Measurements from ENCODE around the gene MINDY1.

MINDY1 gene

GRCh38 chr1:150965605-150966004 is 41.1 kb downstream of the MINDY1 start:
- H3K4me3 ChIP-seq (ENCODE audit: low read depth, low read length): no peak overlapping the region
- no peak for TF ChIP-seq CTCF (IDR thresholded peaks at IDR 0.05; ENCODE audit: borderline replicate concordance, insufficient read depth, low read depth, low read length)

- no peak for TF ChIP-seq CTCF (IDR thresholded peaks at IDR 0.05; ENCODE audit: borderline replicate concordance, insufficient read depth, low read depth, low read length)
- no peak overlapping the region for H3K4me3 ChIP-seq (ENCODE audit: low read depth, low read length)
Observed at GRCh38 chr1:150964164-150964489, 42.6 kb downstream of the MINDY1 start.

- no peak overlapping the region for H3K4me3 ChIP-seq (ENCODE audit: low read depth, low read length)
- TF ChIP-seq CTCF (IDR thresholded peaks at IDR 0.05; ENCODE audit: borderline replicate concordance, insufficient read depth, low read depth, low read length): no peak
Observed at GRCh38 chr1:150963321-150964163, 43.2 kb downstream of the MINDY1 start.

- TF ChIP-seq CTCF (IDR thresholded peaks at IDR 0.05; ENCODE audit: borderline replicate concordance, insufficient read depth, low read depth, low read length): no peak
- no peak overlapping the region for H3K4me3 ChIP-seq (ENCODE audit: low read depth, low read length)
Observed at GRCh38 chr1:150961756-150962155, 44.9 kb downstream of the MINDY1 start.

GRCh38 chr1:150960646-150961045 is 46.1 kb downstream of the MINDY1 start:
- TF ChIP-seq CTCF (IDR thresholded peaks at IDR 0.05; ENCODE audit: borderline replicate concordance, insufficient read depth, low read depth, low read length): no peak
- no peak overlapping the region for H3K4me3 ChIP-seq (ENCODE audit: low read depth, low read length)

GRCh38 chr1:150957666-150958065 is 49.0 kb downstream of the MINDY1 start:
- no peak for TF ChIP-seq CTCF (IDR thresholded peaks at IDR 0.05; ENCODE audit: borderline replicate concordance, insufficient read depth, low read depth, low read length)
- H3K4me3 ChIP-seq (ENCODE audit: low read depth, low read length): no peak overlapping the region

GRCh38 chr1:150955280-150955679 is 51.4 kb downstream of the MINDY1 start:
- H3K4me3 ChIP-seq (ENCODE audit: low read depth, low read length): no peak overlapping the region
- TF ChIP-seq CTCF (IDR thresholded peaks at IDR 0.05; ENCODE audit: borderline replicate concordance, insufficient read depth, low read depth, low read length): no peak
